ENCODE measurements around the gene UBIAD1. TPM values are rescaled to one million over a fixed set of nuclear protein-coding genes. Genes with fewer than 3 reads are reported as not detected.

Gene UBIAD1
- total and polyA plus RNA-seq, 2 donors (not counting 1 experiment from before 2014, with no cell fraction given), result 17.8 to 28.1 TPM

Small RNA genes within 50 kb of the gene (small RNA-seq; reads per million reads assigned to genes)
- gene RNU6-291P (ENCODE audit: insufficient read length, low read depth, low replicate concordance) (not detected), gene RPL39P6 (ENCODE audit: insufficient read length, low read depth, low replicate concordance) (not detected)

Other genes starting within 250 kb of the UBIAD1 start
- gene MASP2, start 226.0 kb upstream of the UBIAD1 start, total RNA-seq, result not detected in 2 replicates
- gene MASP2, start 226.0 kb upstream of the UBIAD1 start, polyA plus RNA-seq, result 0.06 and 0.30 TPM in 2 replicates
- gene SRM, start 213.2 kb upstream of the UBIAD1 start, total RNA-seq, result 38.9 and 39.4 TPM in 2 replicates
- 60.5 and 79.2 TPM in 2 replicates for gene SRM, start 213.2 kb upstream of the UBIAD1 start, polyA plus RNA-seq
- gene EXOSC10, start 173.3 kb upstream of the UBIAD1 start, total RNA-seq, result 118 and 119 TPM in 2 replicates
- gene EXOSC10, start 173.3 kb upstream of the UBIAD1 start, polyA plus RNA-seq, result 83.4 and 135 TPM in 2 replicates
- gene ANGPTL7, start 83.8 kb upstream of the UBIAD1 start, total RNA-seq, result not detected in 2 replicates
- gene ANGPTL7, start 83.8 kb upstream of the UBIAD1 start, polyA plus RNA-seq, result not detected in 2 replicates
- gene MTOR, start 10.6 kb upstream of the UBIAD1 start, total RNA-seq, result 50.7 and 52.3 TPM in 2 replicates
- gene MTOR, start 10.6 kb upstream of the UBIAD1 start, polyA plus RNA-seq, result 30.3 and 30.7 TPM in 2 replicates
- 1.6 and 2.3 TPM in 2 replicates for gene DISP3, start 206.0 kb downstream of the UBIAD1 start, total RNA-seq
- gene DISP3, start 206.0 kb downstream of the UBIAD1 start, polyA plus RNA-seq, result 0.25 and 1.5 TPM in 2 replicates